GM19372 (cell line): ENCODE data around the gene RAB34.
"Not testable (repeated sequence)": the region's sequence is repeated elsewhere in the genome, so short reads cannot be mapped to it uniquely, and the experiment has no call there.

Source experiments
- ATAC-seq: cut with Tn5 transposase; IDR thresholded peaks from one replicate; pipeline ENCODE4 v1.9.1; 2021; ENCODE audit warnings: mild to moderate bottlenecking, low read depth, moderate library complexity; ENCODE audit not compliant: unreplicated experiment

Gene RAB34

GRCh38 chr17:28746611-28747050 is 29.0 kb upstream of the RAB34 start:
- ATAC-seq = no peak

DNA sequence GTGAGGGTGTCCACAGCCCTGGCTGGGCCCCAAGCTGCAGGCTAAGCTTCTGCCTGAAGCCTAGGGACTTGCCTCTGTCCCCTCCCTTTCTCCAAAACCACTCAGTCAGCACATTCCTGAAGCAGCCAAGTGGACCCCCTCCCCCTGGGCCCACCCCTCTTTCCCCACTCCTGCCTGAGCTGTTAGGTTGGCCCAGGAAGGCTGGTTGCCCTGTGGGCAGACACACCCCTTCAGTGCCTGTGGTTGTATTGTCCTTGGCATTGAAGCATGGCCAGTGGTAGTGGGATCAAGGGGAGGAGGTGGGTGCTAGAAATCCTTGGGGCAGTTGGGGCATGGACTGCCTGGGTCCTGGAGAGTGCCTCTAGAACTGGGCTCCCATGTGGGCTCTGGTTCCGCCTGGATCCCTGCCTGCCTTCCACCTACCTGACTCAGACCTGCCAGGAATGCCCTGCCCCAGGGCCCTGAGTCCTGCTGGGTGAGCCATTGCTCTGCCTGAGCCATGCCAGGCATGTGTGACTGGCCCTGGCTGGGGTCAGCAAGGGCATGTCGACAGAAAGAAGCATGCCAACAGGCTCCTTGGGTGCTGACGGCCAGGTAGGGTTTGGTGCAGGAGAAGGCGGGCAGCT is 28.2 kb upstream of the RAB34 start:
- ATAC-seq = no peak

GRCh38 chr17:28744972-28745785 is 27.5 kb upstream of the RAB34 start:
- ATAC-seq = no peak

GRCh38 chr17:28744104-28744971 is 26.7 kb upstream of the RAB34 start:
- peak; percentile 33 for ATAC-seq

GRCh38 chr17:28743243-28744103 is 25.8 kb upstream of the RAB34 start, which contains the start of gene TRAF4:
TRAF4 (plus strand) TSS chr17:28744011; CDS start chr17:28744113, 102 bp downstream.
- ATAC-seq = peak; percentile 70

- ATAC-seq = no peak
Measured at GRCh38 chr17:28741358-28742349, 24.0 kb upstream of the RAB34 start.

- no peak for ATAC-seq
Measured at GRCh38 chr17:28740406-28741357, 23.0 kb upstream of the RAB34 start.

- ATAC-seq = no peak
Measured at GRCh38 chr17:28738680-28739384, 21.2 kb upstream of the RAB34 start.

DNA sequence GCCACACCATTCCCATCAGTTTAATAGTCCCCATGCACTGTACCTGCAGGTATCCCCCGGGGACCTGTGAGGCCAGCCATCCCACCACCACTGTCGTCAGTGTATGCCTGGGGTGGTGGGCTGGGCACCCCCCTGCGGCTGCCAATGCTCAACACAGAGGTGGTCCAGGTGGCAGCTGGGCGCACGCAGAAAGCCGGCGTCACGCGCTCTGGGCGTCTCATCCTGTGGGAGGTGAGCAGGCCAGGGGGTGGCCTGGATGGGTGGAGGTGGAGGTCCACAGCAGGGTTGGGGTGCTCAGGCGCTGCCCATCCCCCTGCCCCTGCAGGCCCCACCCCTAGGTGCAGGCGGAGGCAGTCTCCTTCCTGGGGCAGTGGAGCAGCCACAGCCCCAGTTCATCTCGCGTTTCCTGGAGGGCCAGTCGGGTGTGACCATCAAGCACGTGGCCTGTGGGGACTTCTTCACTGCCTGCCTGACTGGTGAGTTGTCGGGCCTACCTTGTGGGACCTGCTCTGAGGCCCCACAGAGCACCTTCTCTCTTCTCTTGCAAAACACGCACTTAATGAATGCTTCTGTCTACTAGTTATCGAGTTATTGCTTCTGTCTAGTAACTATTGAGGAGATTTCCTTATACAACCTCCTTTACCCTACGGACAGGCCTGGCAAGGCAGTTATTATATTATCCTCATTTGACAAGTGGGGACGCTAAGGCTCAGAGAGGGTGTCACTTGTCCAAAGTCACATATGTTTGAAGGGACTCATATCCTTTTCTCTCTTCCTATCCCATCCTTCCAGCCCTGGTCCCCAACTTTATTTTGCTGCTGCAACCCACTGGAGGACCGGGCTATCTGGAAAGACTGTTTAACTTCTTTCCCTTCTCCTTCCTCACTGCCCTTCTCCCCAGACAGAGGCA is 20.4 kb upstream of the RAB34 start:
- peak; percentile 66 for ATAC-seq

DNA sequence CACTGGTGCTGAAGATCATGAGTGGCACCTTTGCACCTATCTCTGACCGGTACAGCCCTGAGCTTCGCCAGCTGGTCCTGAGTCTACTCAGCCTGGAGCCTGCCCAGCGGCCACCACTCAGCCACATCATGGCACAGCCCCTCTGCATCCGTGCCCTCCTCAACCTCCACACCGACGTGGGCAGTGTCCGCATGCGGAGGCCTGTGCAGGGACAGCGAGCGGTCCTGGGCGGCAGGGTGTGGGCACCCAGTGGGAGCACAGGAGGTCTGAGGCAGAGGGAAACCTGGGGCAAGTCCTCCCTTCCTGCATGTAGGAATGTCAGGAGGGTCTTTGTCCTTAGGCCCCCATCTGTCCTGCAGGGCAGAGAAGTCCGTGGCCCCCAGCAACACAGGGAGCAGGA is 19.6 kb upstream of the RAB34 start:
- ATAC-seq = no peak

GRCh38 chr17:28735913-28736769 is 18.5 kb upstream of the RAB34 start:
- ATAC-seq = not testable (repeated sequence)

GRCh38 chr17:28735242-28735722 is 17.6 kb upstream of the RAB34 start:
- ATAC-seq = no peak

DNA sequence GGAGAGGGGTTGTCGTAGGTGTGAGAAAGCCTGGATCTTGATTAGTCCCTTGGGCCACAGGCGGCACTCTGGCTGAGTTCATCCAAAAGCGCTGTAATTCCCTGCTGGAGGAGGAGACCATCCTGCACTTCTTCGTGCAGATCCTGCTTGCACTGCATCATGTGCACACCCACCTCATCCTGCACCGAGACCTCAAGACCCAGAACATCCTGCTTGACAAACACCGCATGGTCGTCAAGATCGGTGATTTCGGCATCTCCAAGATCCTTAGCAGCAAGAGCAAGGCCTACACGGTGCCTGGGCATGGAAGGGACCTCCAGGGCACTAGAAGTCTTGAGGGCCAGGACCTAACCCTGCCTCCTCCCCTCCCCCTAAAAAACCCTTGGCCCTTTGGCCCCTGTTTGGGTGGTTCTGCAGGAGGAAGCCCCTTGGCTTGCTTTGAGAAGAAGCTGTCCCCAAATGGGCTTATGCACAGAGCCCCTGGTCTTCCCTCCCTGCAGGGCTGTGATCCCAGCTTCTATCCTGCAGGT is 17.1 kb upstream of the RAB34 start:
- no peak for ATAC-seq

- no peak for ATAC-seq
Measured at GRCh38 chr17:28733346-28733745, 15.7 kb upstream of the RAB34 start.

DNA sequence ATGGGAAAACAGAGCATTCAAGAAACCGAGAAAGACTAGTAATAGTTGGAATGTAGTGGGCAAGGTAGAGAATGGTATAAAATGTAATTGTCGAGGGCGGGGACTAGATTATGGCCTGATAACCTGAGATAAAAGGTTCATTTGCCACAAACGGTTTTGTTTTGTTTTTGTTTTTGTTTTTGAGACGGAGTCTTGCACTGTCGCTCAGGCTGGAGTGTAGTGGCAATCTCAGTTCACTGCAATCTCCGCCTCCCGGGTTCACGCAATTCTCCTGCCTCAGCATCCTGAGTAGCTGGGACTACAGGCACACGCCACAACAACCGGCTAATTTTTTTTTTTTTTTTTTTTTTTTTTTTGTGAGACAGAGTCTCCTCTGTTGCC is 12.3 kb upstream of the RAB34 start:
- ATAC-seq = no peak
